ENCODE results near the gene BEST1.
"Not testable (repeated sequence)": the region's sequence is repeated elsewhere in the genome, so short reads cannot be mapped to it uniquely, and the experiment has no call there.

BEST1 gene

GRCh38 chr11:61980783-61981541 lies 30.8 kb downstream of the BEST1 start:
- no peak for DNase-seq

GRCh38 chr11:61983419-61983818 lies 33.3 kb downstream of the BEST1 start:
- no peak for DNase-seq

- no peak for DNase-seq
Observed at GRCh38 chr11:61985869-61986268, 35.7 kb downstream of the BEST1 start.

GRCh38 chr11:61994981-61995380 lies 44.8 kb downstream of the BEST1 start:
- no peak for DNase-seq

- no peak for DNase-seq
Observed at GRCh38 chr11:61996933-61997332, 46.8 kb downstream of the BEST1 start.

- no peak for DNase-seq
Observed at GRCh38 chr11:61999141-61999975, 49.2 kb downstream of the BEST1 start.

- DNase-seq: no peak
Observed at GRCh38 chr11:62000539-62001446, 50.6 kb downstream of the BEST1 start.

- DNase-seq: no peak
Observed at GRCh38 chr11:62001450-62002191, 51.5 kb downstream of the BEST1 start.

GRCh38 chr11:62002283-62002682 lies 52.1 kb downstream of the BEST1 start:
- DNase-seq: not testable (repeated sequence)

GRCh38 chr11:62004473-62004872 lies 54.3 kb downstream of the BEST1 start:
- DNase-seq: no peak

GRCh38 chr11:62008193-62008592 lies 58.0 kb downstream of the BEST1 start:
- no peak for DNase-seq

GRCh38 chr11:62010935-62011528 lies 60.9 kb downstream of the BEST1 start:
- no peak for DNase-seq

GRCh38 chr11:62011881-62012280 lies 61.7 kb downstream of the BEST1 start:
- no peak for DNase-seq

GRCh38 chr11:62012451-62012831 lies 62.3 kb downstream of the BEST1 start:
- DNase-seq: no peak

GRCh38 chr11:62012832-62013461 lies 62.8 kb downstream of the BEST1 start:
- DNase-seq: no peak
